Measurements from ENCODE around the gene CHAT.
A peak's percentile ranks its signal among the peaks of the same experiment; 100 is the strongest.

CHAT gene

DNA sequence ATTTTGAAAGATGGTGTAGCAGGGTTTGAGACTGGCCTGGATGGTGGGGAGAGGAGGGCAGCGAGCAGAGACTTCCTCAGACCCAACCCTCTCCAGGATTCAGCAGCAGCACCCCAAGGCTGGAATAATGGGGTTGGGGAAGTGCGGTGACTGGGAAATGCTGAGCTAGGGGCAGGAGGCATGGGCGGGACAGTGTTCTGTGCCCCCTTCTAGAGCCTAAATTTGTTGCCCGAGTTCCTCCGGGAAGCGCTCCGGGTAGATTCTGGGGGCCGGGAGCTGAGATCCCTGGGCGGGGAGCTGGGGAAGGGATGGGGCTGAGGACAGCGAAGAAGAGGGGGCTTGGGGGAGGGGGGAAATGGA is at the start of gene CHAT:
CHAT (plus strand) TSS at position 156 of the 360 bp plus-strand sequence; CDS start at position 309, 153 bp downstream.
- no peak for DNase-seq

DNA sequence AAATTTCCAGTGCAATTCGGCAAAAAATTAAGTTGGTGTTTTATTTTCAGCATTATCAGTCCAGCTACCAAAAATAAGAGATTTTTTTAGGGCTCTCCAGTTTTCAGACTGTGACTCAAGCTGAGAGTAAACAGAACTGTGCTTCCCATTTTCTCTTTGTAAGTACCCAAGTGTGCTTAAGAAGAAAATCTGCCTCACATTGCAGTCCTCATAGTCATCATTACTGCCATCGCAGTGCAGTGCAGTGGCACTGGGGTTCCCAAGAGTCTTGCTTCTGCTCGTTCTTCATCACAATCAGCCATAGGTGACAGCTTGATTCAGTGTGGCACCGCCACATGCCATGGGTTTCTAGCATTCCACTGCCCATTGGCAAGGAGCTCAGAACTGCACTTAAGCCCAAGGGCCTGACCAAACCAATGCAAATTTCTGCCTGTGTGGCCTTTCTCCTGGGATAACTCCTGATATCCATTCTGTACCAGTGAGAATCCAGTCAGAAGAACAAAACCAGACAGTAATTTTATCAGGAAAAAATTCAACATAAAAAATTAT is 49.3 kb upstream of the CHAT start:
- DNase-seq: no peak

DNA sequence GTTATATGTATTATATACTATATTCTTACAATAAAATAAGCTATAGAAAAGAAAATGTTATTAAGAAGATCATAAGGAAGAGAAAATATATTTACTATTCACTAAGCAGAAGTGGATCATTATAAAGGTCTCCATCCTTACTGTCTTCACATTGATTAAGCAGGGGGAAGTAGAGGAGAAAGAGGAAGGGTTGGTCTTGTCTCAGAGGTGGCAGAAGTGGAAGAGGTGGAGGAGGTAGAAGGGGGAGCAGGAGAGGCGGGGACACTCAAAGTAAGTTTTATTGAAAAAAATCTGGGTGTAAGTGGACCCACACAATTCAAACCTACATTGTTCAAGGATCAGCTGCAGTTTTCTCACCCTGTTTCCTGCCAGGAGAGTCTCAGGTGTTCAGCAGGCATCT is 46.0 kb upstream of the CHAT start:
- no peak for DNase-seq

DNA sequence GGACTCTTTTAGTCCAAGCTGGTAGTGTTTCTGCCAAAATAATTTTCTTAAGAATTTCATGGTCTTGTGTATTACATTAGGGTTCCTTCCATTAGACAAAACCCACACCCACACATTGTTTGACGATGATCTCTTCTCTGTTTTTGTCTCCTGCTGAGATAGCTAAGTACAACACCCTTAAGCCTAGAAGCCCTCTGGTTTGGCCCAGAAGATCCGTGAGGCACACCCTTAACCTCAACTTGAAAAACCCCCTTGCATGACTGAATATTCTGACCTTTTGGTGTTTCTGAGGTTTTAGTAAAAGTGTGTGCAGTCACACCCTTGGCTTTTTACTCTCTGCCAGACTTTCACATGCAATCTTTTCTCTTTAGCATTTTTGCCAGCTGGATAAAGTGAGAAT is 45.6 kb upstream of the CHAT start:
- DNase-seq: no peak

DNA sequence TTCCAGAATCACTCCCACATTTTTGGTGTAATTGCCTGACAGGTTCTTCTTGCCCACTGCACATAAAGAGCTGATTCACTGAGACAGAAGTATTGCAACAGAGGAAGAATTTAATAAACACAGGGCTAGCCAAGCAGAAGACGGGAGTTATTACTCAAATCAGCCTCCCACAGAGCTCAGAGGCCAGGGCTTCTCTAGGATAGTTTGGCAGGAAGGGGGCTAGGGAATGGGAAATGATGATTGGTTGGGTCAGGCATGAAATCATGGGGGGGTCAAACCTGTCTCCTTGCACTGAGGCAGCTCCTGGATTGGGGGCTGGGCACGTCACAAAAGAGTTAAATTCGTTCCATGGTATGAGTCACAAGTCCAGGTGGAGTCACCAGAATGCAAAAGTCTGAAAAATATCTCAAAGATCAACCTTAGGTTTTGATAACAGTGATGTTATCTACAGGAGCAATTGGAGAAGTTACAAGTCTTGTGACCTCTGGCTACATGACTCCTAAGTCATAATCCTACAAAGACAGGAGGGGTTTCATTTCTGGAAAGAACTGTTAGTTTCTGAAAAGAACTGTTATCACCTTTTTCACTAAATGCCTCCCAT is 44.7 kb upstream of the CHAT start:
- no peak for DNase-seq

DNA sequence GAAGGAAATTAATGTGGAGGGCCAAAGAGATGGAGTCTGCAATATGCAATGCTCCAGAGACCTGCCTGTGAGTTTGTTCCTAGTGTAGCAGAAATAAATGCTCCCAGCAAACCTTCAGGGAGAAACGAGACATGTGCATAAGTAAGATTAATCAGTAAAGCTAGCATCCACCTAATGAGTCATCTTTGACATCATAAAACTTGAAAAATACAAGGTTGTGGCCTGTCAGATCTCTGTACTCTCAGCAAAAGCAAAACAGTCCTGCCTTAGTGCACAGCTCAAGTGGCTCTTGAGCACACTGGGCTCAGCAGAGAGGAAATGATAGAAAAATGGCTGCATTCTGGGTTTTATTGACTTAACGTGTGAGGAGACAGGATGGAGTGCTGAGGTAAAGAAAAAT is 42.4 kb upstream of the CHAT start:
- DNase-seq: no peak

DNA sequence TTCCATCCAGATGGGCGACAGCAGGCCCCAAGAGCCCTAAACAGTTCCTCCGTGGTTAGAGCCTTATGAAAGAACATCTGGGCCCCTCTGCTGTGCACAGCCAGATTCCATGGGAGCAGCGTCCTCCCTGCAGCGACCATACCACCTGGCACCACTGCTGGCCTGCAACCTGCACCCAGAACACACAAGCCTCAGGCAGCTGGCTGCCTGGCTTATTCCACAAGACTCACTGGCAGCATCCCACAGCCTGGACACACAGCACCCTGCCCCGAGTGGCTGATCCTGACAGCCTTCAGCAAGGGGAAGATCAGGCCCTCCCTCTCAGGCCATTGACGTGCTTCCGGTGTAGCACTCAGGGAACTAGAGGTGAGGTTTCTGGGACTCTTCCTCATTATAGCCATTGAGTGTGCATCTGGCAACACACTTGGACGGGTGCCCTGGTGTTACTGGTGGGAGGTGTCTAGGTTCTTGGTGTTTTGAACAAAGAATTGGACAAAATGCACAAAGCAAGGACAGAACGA is 41.2 kb upstream of the CHAT start:
- no peak for DNase-seq

DNA sequence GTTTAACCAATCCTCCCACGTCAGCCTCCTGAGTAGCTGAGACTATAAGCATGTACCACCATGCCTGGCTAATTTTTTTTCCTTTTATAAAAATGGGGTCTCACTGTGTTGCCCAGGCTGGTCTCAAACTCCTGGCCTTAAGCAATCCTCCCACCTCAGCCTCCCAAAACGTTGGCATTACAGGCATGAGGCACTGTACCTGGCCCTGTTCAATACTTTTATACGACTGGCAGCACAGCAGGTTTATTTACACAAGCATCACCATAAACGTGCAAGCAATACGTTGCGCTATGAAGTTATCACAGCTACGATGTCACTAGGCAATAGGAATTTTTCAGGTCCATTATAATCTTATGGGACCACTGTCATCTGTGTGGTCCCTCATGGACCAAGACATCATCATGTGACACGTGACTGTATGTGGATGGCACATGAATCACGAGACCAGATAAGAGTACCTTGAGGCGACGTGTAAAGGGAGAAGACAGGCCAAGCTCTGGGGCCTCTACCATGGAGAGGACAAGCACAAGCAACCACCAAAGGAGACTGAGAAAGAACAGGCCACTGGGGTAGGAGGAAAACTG is 38.3 kb upstream of the CHAT start:
- no peak for DNase-seq

DNA sequence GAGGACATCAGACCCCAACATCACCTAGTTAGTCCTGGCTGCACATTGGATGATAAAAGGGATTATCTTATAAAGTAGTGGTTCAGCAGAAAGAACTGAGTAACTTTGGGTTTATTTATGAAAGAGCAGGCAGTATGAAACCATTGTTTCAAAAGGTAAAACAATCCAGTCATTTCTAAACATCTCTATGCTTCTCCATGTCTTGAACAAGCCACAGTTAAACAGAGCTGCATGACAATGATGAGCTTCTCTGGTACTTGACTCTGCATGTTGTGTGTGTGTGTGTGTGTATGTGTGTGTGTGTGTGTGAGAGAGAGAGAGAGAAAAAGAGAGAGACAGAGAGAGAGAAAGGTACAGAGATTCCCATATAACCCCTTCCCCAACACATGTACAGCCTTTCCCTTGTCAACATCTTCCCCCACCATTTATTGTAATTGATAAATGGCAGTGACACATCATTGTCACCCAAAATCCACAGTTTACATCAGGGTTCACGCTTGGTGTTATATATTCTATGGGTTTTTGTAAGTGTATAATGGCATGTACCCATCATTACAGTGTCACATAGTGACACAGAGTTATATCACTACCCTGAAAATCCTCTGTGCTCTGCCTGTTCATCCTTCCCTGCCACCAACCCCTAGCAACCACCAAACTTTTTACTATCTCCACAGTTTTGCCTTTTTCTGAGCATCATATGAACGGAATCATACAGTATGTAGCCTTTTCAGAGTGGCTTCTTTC is 36.5 kb upstream of the CHAT start:
- DNase-seq: no peak

DNA sequence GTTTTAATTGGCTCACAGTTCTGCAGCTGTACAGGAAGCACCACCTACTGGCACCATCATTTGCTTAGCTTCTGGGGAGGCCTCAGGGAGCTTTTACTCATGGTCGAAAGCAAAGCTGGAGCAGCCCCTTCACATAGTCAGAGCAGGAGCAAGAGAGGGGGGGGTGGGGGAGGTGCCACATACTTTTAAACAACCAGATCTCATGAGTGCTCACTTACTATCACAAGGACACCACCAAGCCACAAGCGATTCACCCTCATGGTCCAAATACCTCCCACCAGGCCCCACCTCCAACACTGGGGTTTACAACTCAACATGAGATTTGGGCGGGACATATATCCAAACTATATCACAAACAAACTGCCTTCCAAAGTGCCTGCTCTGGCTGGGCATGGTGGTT is 35.4 kb upstream of the CHAT start:
- no peak for DNase-seq

DNA sequence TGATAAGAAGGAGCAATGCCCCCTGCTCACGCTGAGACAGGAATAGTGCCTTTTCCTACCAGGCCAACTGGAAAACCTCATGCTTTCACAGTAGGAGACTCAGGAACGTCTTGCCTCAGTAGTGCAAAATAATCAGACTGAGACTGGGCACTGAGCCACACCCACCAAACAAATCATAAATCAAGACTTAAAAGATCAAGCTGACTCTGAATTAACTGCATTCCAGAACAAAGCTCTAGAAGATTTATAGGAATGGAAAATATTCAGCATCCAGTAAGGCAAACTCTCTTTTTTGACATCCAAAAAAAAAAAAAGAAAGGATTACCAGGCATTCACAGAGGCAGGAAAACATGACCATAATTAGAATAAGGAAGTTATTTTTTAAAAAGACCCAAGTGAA is 34.2 kb upstream of the CHAT start:
- DNase-seq: no peak

DNA sequence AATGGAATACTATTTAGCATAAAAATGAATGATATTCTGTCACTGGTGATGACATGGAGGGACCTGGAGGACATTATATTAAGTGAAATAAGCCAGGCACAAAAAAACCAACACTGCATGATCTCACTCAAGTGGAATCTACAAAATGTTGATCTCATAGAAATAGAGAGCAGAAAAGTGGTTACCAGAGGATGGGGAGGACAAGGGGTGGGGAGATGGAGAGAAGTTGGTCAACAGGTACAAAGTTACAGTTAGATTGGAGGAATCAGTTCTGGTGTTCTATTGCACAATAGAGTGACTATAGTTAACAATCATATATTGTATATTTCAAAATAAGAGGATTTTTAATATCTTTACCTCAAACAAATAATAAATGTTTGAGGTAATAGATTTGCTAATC is 28.4 kb upstream of the CHAT start:
- DNase-seq: no peak

DNA sequence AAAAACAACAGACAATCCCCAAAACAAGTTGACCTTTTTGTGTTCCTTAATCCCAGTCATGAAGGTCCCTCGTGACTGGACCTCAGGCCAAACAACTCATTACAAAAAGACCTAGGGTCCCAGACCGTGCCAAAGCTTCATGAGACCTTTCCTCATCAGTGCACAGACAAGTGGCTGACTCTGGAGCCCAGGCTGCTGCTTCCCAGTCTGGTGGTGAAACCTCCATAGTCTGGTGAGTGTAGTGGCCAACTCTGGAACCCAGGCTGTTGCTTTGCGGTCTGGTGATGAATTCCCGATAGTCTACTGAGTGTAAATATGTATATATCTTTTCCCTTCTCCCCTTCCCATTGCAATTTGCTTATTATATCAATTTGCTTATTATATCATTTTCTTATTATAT is 25.9 kb upstream of the CHAT start:
- no peak for DNase-seq

DNA sequence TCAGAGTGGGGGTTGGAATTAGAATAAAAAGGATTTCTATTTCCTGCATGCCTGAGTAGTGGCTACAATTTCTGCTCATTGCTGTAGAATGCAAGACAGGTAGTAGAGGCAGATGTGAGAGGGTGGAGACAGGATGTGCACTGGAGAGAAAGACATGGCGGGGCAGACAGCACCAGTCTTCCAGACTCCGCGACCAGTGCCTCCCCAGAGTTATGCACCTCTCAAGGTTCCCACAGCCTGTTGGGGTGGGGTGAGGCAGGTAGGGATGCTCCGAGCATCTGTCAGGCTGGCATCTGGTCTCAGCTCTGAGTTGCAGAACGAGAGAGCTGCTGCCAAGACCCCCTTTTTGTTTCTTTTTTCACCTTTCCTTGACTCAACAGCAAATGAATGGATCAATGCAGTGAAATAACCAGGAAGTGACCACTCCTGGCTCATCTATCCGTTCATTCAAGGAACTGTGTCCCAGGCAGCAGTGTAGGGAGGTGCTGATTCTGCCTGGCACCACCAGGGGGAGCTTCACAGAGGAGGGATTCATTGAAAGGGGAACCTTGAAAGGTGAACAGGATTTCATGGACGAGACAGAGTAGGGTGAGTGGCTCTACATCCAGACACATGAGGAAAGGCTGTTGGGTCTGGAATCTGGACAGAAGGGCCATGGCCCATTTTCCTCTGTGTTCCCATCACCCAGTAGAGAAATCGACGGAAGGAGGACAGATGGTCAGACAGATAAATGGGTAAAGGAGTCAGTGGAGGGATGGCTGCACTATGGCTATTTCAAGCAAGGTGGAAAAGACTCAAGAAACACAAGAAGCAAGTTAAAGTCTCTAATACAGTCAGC is 20.9 kb upstream of the CHAT start:
- DNase-seq: peak in 22 of 51 donors; percentile 4 to 53 (median 24)

DNA sequence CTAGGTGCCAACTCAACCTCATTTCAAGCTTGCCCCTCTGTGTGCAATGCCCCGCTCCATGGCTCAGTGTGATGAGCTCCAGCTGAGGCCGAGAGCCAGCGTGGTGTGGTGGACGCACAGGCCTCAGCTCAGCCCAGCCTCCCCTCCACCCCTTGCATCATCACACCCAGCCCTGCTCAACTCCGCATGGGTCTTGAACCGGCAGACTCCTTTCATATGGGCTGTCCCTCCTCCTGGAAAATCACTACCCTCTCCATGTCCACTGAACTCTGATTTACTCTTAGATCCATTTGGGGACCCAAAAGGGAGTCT is 20.3 kb upstream of the CHAT start:
- no peak for DNase-seq

DNA sequence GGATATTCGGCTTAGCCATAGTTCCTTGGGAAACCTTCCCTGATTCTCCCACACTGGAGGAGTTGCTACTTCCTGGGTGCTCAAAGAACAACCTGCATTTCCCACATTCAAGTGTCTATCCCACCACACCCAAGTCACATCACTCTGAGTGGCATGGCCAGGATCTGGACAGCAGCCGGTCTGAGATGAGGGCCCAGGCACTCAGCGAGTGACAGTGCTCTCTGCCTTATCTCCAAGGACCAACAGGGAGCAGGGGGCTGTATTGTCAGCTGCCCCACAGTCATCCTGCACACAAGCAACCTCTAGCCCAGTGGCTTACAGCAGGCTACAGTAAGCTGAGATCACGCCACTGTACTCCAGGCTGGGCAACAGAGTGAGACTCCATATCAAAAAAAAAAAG is 19.8 kb upstream of the CHAT start:
- no peak for DNase-seq

DNA sequence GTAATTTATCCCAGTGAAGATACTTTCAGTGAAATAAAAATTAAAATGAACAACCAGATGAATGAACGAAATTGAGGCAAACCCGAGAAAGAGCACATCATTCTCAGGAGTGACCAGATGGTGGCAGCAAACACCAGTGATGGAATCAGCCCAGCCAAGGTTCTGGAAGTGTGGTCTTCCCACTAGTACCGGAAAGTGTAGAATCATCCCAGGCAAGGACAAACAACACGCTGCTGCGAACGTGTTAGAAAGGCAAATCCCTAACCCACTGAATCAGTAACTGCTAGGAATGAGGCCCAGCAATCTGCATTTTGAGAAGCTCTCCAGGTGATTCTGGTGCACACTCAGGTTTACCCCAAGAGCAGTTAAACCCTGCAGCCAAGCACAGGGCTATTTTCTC is 19.2 kb upstream of the CHAT start:
- DNase-seq: peak in 24 of 51 donors; percentile 7 to 59 (median 23)

DNA sequence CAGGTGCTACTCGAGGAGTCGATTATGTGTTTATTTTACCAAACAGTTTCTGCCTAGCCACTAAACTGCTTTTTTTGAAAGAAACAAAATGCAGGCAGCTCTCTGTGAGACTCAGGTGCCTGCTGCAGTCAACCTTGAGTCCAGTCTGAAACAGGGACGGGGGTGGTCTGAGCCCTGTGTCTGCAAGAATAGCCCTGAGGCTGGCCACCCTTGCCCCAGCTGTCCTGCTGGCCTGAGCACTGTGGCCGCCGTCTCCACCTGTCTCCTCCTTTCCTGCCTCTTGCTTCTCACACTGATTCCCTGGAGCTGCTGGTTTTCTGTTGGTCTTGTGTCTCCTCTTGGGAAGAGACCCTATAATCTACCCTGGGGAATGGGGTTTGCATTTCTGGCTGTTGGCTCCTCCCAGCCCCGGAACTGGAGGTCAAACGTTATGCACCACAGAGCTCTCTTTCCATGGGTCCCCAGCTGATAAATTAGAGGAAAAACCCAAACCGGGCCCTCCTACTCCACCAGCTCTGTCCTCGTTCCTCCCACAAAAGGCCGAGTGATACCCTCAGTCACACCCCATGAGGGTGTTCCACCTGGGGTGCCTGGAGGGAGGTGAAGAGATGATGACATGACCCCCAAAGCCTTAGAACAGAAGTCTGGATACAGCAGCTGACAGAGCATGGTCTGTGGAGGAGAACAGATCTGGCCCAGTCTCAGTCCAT is 18.7 kb upstream of the CHAT start:
- DNase-seq: no peak

DNA sequence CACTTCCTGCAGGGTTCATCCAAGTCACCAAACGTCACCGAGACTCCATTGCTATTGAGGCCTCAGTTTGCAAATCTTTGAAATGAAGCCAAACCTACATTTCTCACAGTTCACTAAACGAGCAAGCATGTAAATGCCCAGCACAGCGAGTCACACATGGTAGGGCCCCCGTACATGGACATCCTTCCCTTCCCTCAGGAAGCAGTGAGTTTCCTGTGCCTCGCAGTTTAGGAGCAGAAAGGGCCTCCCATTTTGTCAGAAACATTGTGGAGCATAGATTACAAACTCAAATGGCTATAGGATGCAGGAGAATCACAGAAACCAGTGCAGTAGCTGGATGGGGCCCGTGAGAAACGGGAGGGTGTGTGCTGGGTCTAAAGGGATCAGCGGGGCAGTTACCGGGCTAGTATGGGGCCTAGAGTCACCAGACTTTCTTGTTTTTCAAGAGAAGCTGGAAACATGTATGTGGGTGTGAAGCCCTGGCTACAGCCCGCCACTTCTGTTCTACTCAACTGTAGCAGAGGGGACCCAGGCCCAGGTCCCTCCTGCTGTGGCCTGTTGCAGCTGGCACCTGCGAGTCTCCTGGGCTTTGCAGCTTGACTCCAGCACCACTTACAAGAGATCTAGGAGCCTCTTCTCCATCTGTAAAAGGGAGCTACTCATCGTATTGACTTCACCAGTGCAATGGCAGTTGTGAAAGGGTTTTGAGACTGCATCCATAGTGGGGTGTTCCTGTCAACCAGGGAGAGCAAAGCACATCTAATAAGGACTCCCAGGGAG is 17.9 kb upstream of the CHAT start:
- no peak for DNase-seq

DNA sequence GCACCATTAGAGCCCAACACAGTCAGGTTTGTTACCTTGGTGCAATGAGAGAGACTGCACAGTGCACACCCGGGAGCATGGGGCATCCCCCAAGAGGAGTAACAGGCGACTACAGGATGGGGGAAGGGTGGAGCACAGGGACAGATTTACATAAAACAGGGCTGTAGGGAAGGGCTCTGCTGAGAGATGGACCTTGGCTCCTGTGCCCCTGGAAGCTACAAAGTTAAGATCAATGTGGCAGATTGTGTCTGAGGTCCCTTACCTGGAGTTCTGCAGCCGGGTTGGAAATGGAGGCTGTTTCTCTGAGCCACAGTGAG is 17.4 kb upstream of the CHAT start:
- no peak for DNase-seq

DNA sequence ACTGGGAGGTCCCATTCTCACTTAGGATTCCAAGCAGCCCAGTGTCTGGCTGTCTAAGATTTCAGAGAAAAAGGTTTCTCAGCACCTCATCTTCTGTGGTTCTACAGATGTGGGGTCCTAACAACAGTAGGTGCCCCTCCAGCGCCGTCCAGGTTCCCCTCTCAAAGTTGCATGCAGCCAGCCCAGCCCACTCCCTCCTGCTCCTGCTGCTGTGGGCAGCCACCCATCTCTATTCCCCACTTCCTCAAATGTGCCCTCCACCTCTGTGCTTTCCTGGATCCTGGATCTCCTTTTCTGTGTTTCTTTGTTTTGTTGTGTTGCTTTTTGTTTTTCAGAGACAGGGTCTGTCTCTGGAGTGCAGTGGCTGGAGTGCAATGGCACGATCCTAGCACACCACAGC is 17.0 kb upstream of the CHAT start:
- no peak for DNase-seq

Measured in hypothalamus (tissue), 51 donors.